Lung (tissue), 12 donors: ENCODE results near the gene DBNDD1. TPM values are rescaled to one million over a fixed set of nuclear protein-coding genes. Genes with fewer than 3 reads are reported as not detected.

ENCODE experiments used
- ATAC-seq: fragments of 200-7000 bp; cut with Tn5 transposase; one replicate; pipeline ENCODE4 v1.9.1; 2020; ENCODE audit warnings: moderate number of reproducible peaks; ENCODE audit not compliant: insufficient read depth, low FRiP score
- DNase-seq, 3 donors: peaks; one replicate each; pipeline ENCODE4 v3.0.0-alpha.2; 2013 to 2017
- H3K27ac ChIP-seq, 2 donors: one replicate each; pipeline ENCODE4 v1.5.1; 2013; ENCODE audit warnings: mild to moderate bottlenecking in 2 of 2, moderate library complexity in 2 of 2, control low read depth in 1 of 2, inconsistent platforms in 1 of 2, low read depth in 1 of 2, low read length in 1 of 2
- H3K27me3 ChIP-seq, 3 donors: one replicate each; pipeline ENCODE4 v1.5.1; 2013; ENCODE audit warnings: low read length in 2 of 3; ENCODE audit not compliant: control insufficient read depth in 3 of 3, insufficient read depth in 3 of 3
- H3K36me3 ChIP-seq, 4 donors: one replicate each; pipeline ENCODE4 v1.5.1; 2013; ENCODE audit warnings: low read length in 4 of 4, mild to moderate bottlenecking in 1 of 4, moderate library complexity in 1 of 4; ENCODE audit not compliant: control insufficient read depth in 4 of 4, insufficient read depth in 4 of 4
- H3K4me1 ChIP-seq, 5 donors: one replicate each; pipeline ENCODE4 v1.5.1; 2013; ENCODE audit warnings: low read length in 5 of 5, mild to moderate bottlenecking in 2 of 5, moderate library complexity in 1 of 5; ENCODE audit not compliant: control insufficient read depth in 5 of 5, insufficient read depth in 5 of 5
- H3K4me3 ChIP-seq: one replicate; pipeline ENCODE4 v1.5.1; 2013; ENCODE audit warnings: mild to moderate bottlenecking, control low read depth, moderate library complexity
- H3K9ac ChIP-seq, 2 donors: one replicate each; pipeline ENCODE4 v1.5.1; 2013; ENCODE audit warnings: low read length in 2 of 2, control low read depth in 1 of 2; ENCODE audit not compliant: insufficient read depth in 1 of 2
- H3K9me3 ChIP-seq, 4 donors: one replicate each; pipeline ENCODE4 v1.5.1; 2013; ENCODE audit warnings: low read length in 3 of 4, mild to moderate bottlenecking in 1 of 4, moderate library complexity in 1 of 4; ENCODE audit not compliant: control insufficient read depth in 4 of 4, insufficient read depth in 3 of 4
- CTCF ChIP-seq: IDR thresholded peaks from 2 replicates; pipeline ENCODE4 v1.5.1; 2012; ENCODE audit warnings: mild to moderate bottlenecking; ENCODE audit errors: control extremely low read depth, extremely low read depth
- WGBS, 2 donors: extraction: QIAGEN DNeasy Blood & Tissue Kit; methylation state at CpG; one replicate each; pipeline ENCODE4 v1.1.7; 2013; 5-methylcytosine and 5-hydroxymethylcytosine counted together
- polyA plus RNA-seq, 2 donors: library from polyadenylated mRNA; stranded (reverse); fragments of 200-250 nt; gene quantifications; one replicate each; pipeline ENCODE4 v1.2.1, GENCODE V29; 2013
- total RNA-seq, 2 donors: library from RNA; depleted of rRNA in 1 of 2; stranded (reverse); fragments of >200 nt in 1 of 2; gene quantifications; one replicate each; pipeline ENCODE4 v1.2.1, GENCODE V29; 2014 to 2021
- donor health status: control.
- donor health status: control.
- donor health status: Bipolar disorder and iron deficiency.
- donor health status: healthy.
- donor health status: DM: yes; HTN: yes; CAD: no.

DBNDD1 gene
- total and polyA plus RNA-seq, 4 donors: 2.5 to 5.8 (median 4.5) TPM

DNA sequence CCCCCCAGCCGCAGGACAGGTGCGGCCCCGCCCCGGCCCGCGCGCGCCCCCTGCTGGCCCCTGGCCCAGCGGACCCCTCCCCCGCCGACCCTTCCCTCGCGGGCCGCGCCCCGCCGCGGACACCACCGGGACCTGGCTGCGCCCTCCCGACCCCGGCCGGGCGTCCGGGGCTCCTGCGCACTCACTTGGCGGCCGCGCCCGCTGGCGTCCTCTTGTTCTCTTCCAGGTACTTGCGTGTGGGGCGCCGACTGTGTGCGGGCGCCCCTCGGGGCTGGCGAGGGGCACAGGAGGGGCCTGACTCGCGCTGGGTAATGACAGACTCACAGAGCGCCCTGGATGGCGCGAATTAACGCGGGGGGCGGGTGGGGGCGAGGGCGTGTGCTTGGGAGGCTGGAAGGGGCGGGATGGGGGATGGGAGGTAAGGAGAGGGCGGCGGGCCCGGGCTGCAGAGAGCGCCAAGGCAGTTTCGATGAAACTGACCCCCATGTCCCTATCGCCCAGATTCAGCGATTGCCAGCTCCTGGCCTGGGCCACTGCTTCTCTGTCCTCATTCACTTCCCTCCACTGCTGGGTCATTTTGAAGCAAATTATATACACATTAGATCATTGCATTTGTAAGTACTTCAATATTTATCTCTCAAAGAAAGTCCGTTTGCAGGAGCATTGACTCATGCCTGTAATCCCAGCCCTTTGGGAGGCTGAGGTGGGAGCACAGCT, 445 bp upstream of the DBNDD1 start:
- no peaks in the 10 kb centered on the region for H3K9me3 ChIP-seq
- peaks cover 0 to 11% (median 4%) of the 10 kb centered on the region in 5 donors for H3K4me1 ChIP-seq
- no peak for TF ChIP-seq CTCF
- no peaks in the 10 kb centered on the region for H3K36me3 ChIP-seq
- 2 to 4% methylated on average over 28 to 57 of the region's 57 CpGs for WGBS, 2 donors
- ATAC-seq: no peak
- peak overlapping the region in 1 of 2 donors; percentile 32 for H3K9ac ChIP-seq
- peak overlapping the region; percentile 36 for H3K4me3 ChIP-seq
- H3K27ac ChIP-seq: peak overlapping the region in 1 of 2 donors; percentile 55
- DNase-seq: peak; percentile 31 to 49 (median 47)
- peaks cover 0 to 5% (median 0%) of the 10 kb centered on the region in 3 donors for H3K27me3 ChIP-seq

- ATAC-seq (no peak), DNase-seq (no peak)
- no peak overlapping the region for H3K27ac ChIP-seq
- 53 to 57% methylated on average over 7 of the region's 7 CpGs for WGBS, 2 donors
- H3K4me3 ChIP-seq: no peak overlapping the region
- peaks cover 0 to 5% (median 0%) of the 10 kb centered on the region in 3 donors for H3K27me3 ChIP-seq
- no peak for TF ChIP-seq CTCF
- H3K9ac ChIP-seq: no peak overlapping the region
- H3K4me1 ChIP-seq: peaks cover 0 to 9% (median 4%) of the 10 kb centered on the region in 5 donors
- no peaks in the 10 kb centered on the region for H3K9me3 ChIP-seq
- no peaks in the 10 kb centered on the region for H3K36me3 ChIP-seq
These were observed 982 bp downstream of the DBNDD1 start for GRCh38 chr16:90018297-90018651.

GRCh38 chr16:90016339-90016950, 2.8 kb downstream of the DBNDD1 start:
- Histone ChIP-seq H3K4me3 (no peak overlapping the region), H3K27me3 (peaks cover 0 to 5% (median 0%) of the 10 kb centered on the region in 3 donors), H3K4me1 (peaks cover 0 to 4% (median 0%) of the 10 kb centered on the region in 5 donors), H3K9ac (no peak overlapping the region), H3K36me3 (no peaks in the 10 kb centered on the region), H3K27ac (no peak overlapping the region), H3K9me3 (no peaks in the 10 kb centered on the region)
- no peak for ATAC-seq
- 64 to 83% methylated on average over 11 of the region's 11 CpGs for WGBS, 2 donors
- DNase-seq: no peak
- no peak for TF ChIP-seq CTCF
